HepG2 (cell line): Measurements from ENCODE around the gene CCL1. TPM values are rescaled to one million over a fixed set of nuclear protein-coding genes. Genes with fewer than 3 reads are reported as not detected.

Experiments
- ATAC-seq: fragments of 200-7000 bp; cut with Tn5 transposase; 3 replicates; pipeline ENCODE4 v1.9.1; 2020; ENCODE audit warnings: mild to moderate bottlenecking, moderate library complexity
- BruUV-seq: library from RNA; stranded (reverse); fragments of 400-500 nt; replicated peaks from 2 replicates; lab custom pipeline; 2021; lab: Mats Ljungman, UMichigan
- CTCF ChIA-PET: fragments of 300-600 bp; formaldehyde crosslinking; extraction: SDS; loops from one replicate; lab custom pipeline; 2021; ENCODE audit warnings: low total read pairs, inconsistent platforms, low intra/inter-chr PET ratio; lab: Yijun Ruan, JAX
- POLR2A ChIA-PET: fragments of 350-600 bp; sonication (Branson Sonifier 250); formaldehyde crosslinking; loops from one replicate; lab custom pipeline; 2020; ENCODE audit warnings: antibody characterized with exemption, inconsistent platforms; lab: Yijun Ruan, JAX
- DNase-seq: peaks from one replicate; pipeline ENCODE4 v3.0.0-alpha.2; 2015; ENCODE audit warnings: low spot score
- FAIRE-seq: peaks from 3 replicates; lab custom pipeline; 2011; peaks lifted over from hg19 to GRCh38; lab: Jason Lieb, UNC
- H2AFZ ChIP-seq: one replicate; pipeline ENCODE4 v1.6.1; 2011; ENCODE audit warnings: low read length, inconsistent platforms
- H3K27ac ChIP-seq: fragments of 300-600 bp; 3 replicates; pipeline ENCODE4 v1.8.0; 2011; ENCODE audit warnings: mixed run types, mild to moderate bottlenecking, mixed read lengths, low read length, inconsistent platforms; ENCODE audit not compliant: insufficient read depth; ENCODE audit errors: extremely low read length
- H3K27me3 ChIP-seq, 2 experiments: fragments of 200-600 bp in 1 of 2; 2 replicates in 1 of 2; 3 replicates in 1 of 2; pipeline versions ENCODE4 v1.6.0 to v1.8.0; 2011; ENCODE audit warnings: low read length in 2 of 2, mild to moderate bottlenecking in 2 of 2, moderate library complexity in 2 of 2, inconsistent platforms in 1 of 2; ENCODE audit not compliant: insufficient read depth in 2 of 2, control insufficient read depth in 1 of 2
- H3K36me3 ChIP-seq, 2 experiments: fragments of 200-600 bp in 1 of 2; replicated peaks in 1 of 2; 2 replicates in 1 of 2; 3 replicates in 1 of 2; pipeline versions ENCODE4 v1.5.1 to v1.8.0; 2011; ENCODE audit warnings: low read length in 2 of 2, inconsistent platforms in 1 of 2; ENCODE audit not compliant: insufficient read depth in 2 of 2, control insufficient read depth in 1 of 2
- H3K4me1 ChIP-seq: 2 replicates; pipeline ENCODE4 v1.5.1; 2012; ENCODE audit warnings: low read length, inconsistent platforms; ENCODE audit not compliant: insufficient read depth
- H3K4me2 ChIP-seq: 2 replicates; pipeline ENCODE4 v1.6.0; 2011; ENCODE audit warnings: low read depth, low read length, inconsistent platforms
- H3K4me3 ChIP-seq, 3 experiments: fragments of 200-600 bp in 1 of 3; sonication (generic), shearing (Covaris generic) in 1 of 3; replicated peaks in 1 of 3; 2 replicates each; pipeline ENCODE4 v1.5.1; 2011 to 2016; ENCODE audit warnings: low read length in 3 of 3, inconsistent platforms in 2 of 3, low read depth in 2 of 3, mild to moderate bottlenecking in 2 of 3, control low read depth in 1 of 3, mixed read lengths in 1 of 3; ENCODE audit not compliant: insufficient read depth in 1 of 3
- H3K79me2 ChIP-seq: one replicate; pipeline ENCODE4 v1.6.1; 2011; ENCODE audit warnings: low read length, inconsistent platforms; ENCODE audit not compliant: insufficient read depth
- H3K9ac ChIP-seq: 2 replicates; pipeline ENCODE4 v1.6.0; 2011; ENCODE audit warnings: mild to moderate bottlenecking, low read depth, low read length, inconsistent platforms; ENCODE audit not compliant: insufficient read depth
- H3K9me3 ChIP-seq: 2 replicates; pipeline ENCODE4 v1.5.1; 2012; ENCODE audit warnings: mild to moderate bottlenecking, low read length
- H4K20me1 ChIP-seq: 2 replicates; pipeline ENCODE4 v1.6.0; 2011; ENCODE audit warnings: inconsistent platforms, mild to moderate bottlenecking, low read length, moderate library complexity; ENCODE audit not compliant: insufficient read depth
- FOXO4 ChIP-seq: sonication (generic); formaldehyde crosslinking; conservative IDR thresholded peaks from 2 replicates; pipeline ENCODE4 v1.8.1; 2023; ENCODE audit warnings: missing genetic modification reagents
- MATR3 ChIP-seq: sonication (generic); formaldehyde crosslinking; IDR thresholded peaks from 2 replicates; pipeline ENCODE4 v1.4.0; 2020; ENCODE audit warnings: missing genetic modification reagents
- NPAS2 ChIP-seq: sonication (generic); formaldehyde crosslinking; IDR thresholded peaks from 2 replicates; pipeline ENCODE4 v1.8.0; 2022; ENCODE audit warnings: mild to moderate bottlenecking, missing genetic modification reagents, borderline replicate concordance
- PHF8 ChIP-seq: sonication (generic); formaldehyde crosslinking; IDR thresholded peaks from 2 replicates; pipeline ENCODE4 v1.5.0; 2020; ENCODE audit warnings: missing genetic modification reagents
- RXRA ChIP-seq: sonication (generic); formaldehyde crosslinking; IDR thresholded peaks from 2 replicates; pipeline ENCODE4 v1.5.1; 2020; ENCODE audit warnings: missing genetic modification reagents
- TCF12 ChIP-seq, 2 experiments: fragments of 450-650 bp in 1 of 2; sonication (generic) in 1 of 2; formaldehyde crosslinking in 1 of 2; IDR thresholded peaks; 2 replicates each; pipeline versions ENCODE4 v1.6.1 to v1.8.0; 2017 to 2022; ENCODE audit warnings: antibody characterized with exemption in 1 of 2, mild to moderate bottlenecking in 1 of 2, missing genetic modification reagents in 1 of 2, moderate library complexity in 1 of 2
- ZBTB8A ChIP-seq: sonication (generic); formaldehyde crosslinking; IDR thresholded peaks from 2 replicates; pipeline ENCODE4 v1.4.0; 2020; ENCODE audit warnings: mild to moderate bottlenecking, low read depth, missing genetic modification reagents, borderline replicate concordance
- ZNF510 ChIP-seq: sonication (generic); formaldehyde crosslinking; IDR thresholded peaks from 2 replicates; pipeline ENCODE4 v1.4.0; 2020; ENCODE audit warnings: low read depth, mild to moderate bottlenecking, missing genetic modification reagents
- ZNF703 ChIP-seq: sonication (generic); formaldehyde crosslinking; IDR thresholded peaks from 2 replicates; pipeline ENCODE4 v1.5.1; 2020; ENCODE audit warnings: missing genetic modification reagents, mild to moderate bottlenecking, moderate library complexity, borderline replicate concordance
- ZNF766 ChIP-seq: sonication (generic); formaldehyde crosslinking; IDR thresholded peaks from 2 replicates; pipeline ENCODE4 v1.5.0; 2020; ENCODE audit warnings: missing genetic modification reagents, borderline replicate concordance
- ZNF841 ChIP-seq: sonication (generic); formaldehyde crosslinking; IDR thresholded peaks from 2 replicates; pipeline ENCODE4 v1.8.1; 2023; ENCODE audit warnings: missing genetic modification reagents, borderline replicate concordance
- WGBS: methylation state at CpG from one replicate; pipeline ENCODE4 v1.1.6; 2017; ENCODE audit warnings: low lambda C conversion rate; 5-methylcytosine and 5-hydroxymethylcytosine counted together
- in situ Hi-C: cut with HindIII; loops from 2 replicates; pipeline ENCODE4 v1.10.0; 2017; ENCODE audit warnings: low pct_unique_long_range_greater_than_20kb; ENCODE audit not compliant: extremely low pct_ligation_motif_present
- intact Hi-C: fragments of 100-400 bp; cut with micrococcal nuclease; formaldehyde crosslinking; loops from one replicate; pipeline ENCODE4 v1.10.0; 2022; ENCODE audit not compliant: unreplicated experiment
- polyA plus RNA-seq, 8 experiments: library from polyadenylated mRNA; depleted of rRNA in 3 of 8; stranded (reverse) in 7 of 8; unstranded in 1 of 8; fragments of >200 nt; fragmentation: Illumina TruSeq in 4 of 8; extraction: Trizol in 4 of 8; gene quantifications; 2 replicates each; pipeline versions ENCODE4 v1.2.1 to v1.2.3, GENCODE V29; 2011 to 2016; ENCODE audit warnings: low read depth in 4 of 8, missing spikeins in 1 of 8, mixed read lengths in 1 of 8; ENCODE audit not compliant: insufficient read depth in 1 of 8
- total RNA-seq, 5 experiments: library from RNA; depleted of rRNA; stranded (reverse); fragments of >200 nt; fragmentation: Illumina TruSeq; extraction: Trizol; gene quantifications; 2 replicates each; pipeline ENCODE4 v1.2.3, GENCODE V29; 2016; ENCODE audit warnings: low read depth in 1 of 5
- TF ChIP-seq, protein P1 (sequence below): sonication (generic); formaldehyde crosslinking; IDR thresholded peaks from 2 replicates; pipeline ENCODE4 v1.4.0; 2020; ENCODE audit warnings: missing genetic modification reagents
- TF ChIP-seq, protein P2 (sequence below): sonication (generic); formaldehyde crosslinking; IDR thresholded peaks from 2 replicates; pipeline ENCODE4 v1.5.0; 2020; ENCODE audit warnings: mild to moderate bottlenecking, missing genetic modification reagents
- TF ChIP-seq, protein P3 (sequence below): sonication (generic); formaldehyde crosslinking; IDR thresholded peaks from 2 replicates; pipeline ENCODE4 v1.4.0; 2020; ENCODE audit warnings: mild to moderate bottlenecking, missing genetic modification reagents

The CCL1 gene
- total and polyA plus RNA-seq, 2 of the 13 experiments (the other 11 are each of a cell fraction or from before 2014, with no cell fraction given), result not detected

DNA sequence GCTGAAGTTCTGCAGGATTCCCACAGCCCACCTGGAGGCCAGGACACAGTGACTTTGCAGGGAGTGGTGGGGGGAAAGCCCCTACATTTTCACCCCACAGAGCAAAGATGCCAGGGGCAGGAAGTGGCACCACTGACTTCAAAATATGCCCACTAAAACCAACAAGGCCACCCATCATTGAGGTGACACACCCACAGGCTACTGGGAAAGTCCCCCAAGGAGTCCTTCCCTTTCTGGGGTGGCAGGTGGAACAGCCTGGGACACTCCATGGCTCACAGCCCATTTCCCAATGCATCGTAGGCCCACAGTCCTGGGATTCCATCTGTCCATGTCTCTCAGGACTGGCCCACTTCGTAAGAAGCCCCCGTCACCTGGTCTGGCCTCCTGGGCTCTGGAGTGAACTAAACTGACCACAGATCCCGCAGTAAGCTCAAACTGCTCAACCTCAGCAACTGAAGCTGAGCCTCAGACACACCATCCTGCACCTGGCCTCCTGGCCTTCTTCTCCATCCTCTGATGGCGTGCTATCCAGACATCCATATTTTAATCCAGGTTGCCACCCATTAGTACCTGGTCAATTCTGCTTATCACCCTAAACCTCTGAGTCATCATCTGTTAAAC lies 7.5 kb upstream of the CCL1 start:
- ChIA-PET POLR2A (no interaction called here), CTCF (no interaction called here)
- Histone ChIP-seq H3K79me2 (no peaks in the 10 kb centered on the region), H3K9ac (no peak overlapping the region), H4K20me1 (no peaks in the 10 kb centered on the region), H3K4me1 (0 out of 2 replicates have a peak, but pooled peaks cover 7% of the 10 kb centered on the region), H3K9me3 (no peaks in the 10 kb centered on the region), H3K27me3 (peaks cover 0 to 7% of the 10 kb centered on the region in 2 experiments; a peak in 1 of 5 replicates), H3K36me3 (no peaks in the 10 kb centered on the region), H2AFZ (no peak overlapping the region), H3K4me2 (no peak overlapping the region), H3K4me3 (no peak overlapping the region), H3K27ac (no peak overlapping the region)
- no peak for ATAC-seq
- WGBS, result 20% methylated on average over 1 of the region's 5 CpGs
- intact Hi-C loops (no loop called here), in situ Hi-C loops (no loop called here)
- BruUV-seq, result no TSS peak
- DNase-seq, result no peak
- TF ChIP-seq RXRA, result no peak
- no peak for TF ChIP-seq PHF8 (CRISPR knock-in tag)
- TF ChIP-seq FOXO4 (CRISPR knock-in tag), result no peak
- no peak for TF ChIP-seq NPAS2 (CRISPR knock-in tag)
- no peak for TF ChIP-seq ZNF766 (CRISPR knock-in tag)
- TF ChIP-seq ZNF703 (CRISPR knock-in tag), result no peak
- TF ChIP-seq ZNF841 (CRISPR knock-in tag), result no peak
- TF ChIP-seq ZNF510 (CRISPR knock-in tag), result no peak
- TF ChIP-seq TCF12 (IDR thresholded peaks at IDR 0.05), result no peak
- no peak for TF ChIP-seq TCF12 (CRISPR knock-in tag; IDR thresholded peaks at IDR 0.05)
- TF ChIP-seq MATR3 (CRISPR knock-in tag), result no peak
- TF ChIP-seq ZBTB8A (CRISPR knock-in tag), result no peak
- TF ChIP-seq, protein P1, sequence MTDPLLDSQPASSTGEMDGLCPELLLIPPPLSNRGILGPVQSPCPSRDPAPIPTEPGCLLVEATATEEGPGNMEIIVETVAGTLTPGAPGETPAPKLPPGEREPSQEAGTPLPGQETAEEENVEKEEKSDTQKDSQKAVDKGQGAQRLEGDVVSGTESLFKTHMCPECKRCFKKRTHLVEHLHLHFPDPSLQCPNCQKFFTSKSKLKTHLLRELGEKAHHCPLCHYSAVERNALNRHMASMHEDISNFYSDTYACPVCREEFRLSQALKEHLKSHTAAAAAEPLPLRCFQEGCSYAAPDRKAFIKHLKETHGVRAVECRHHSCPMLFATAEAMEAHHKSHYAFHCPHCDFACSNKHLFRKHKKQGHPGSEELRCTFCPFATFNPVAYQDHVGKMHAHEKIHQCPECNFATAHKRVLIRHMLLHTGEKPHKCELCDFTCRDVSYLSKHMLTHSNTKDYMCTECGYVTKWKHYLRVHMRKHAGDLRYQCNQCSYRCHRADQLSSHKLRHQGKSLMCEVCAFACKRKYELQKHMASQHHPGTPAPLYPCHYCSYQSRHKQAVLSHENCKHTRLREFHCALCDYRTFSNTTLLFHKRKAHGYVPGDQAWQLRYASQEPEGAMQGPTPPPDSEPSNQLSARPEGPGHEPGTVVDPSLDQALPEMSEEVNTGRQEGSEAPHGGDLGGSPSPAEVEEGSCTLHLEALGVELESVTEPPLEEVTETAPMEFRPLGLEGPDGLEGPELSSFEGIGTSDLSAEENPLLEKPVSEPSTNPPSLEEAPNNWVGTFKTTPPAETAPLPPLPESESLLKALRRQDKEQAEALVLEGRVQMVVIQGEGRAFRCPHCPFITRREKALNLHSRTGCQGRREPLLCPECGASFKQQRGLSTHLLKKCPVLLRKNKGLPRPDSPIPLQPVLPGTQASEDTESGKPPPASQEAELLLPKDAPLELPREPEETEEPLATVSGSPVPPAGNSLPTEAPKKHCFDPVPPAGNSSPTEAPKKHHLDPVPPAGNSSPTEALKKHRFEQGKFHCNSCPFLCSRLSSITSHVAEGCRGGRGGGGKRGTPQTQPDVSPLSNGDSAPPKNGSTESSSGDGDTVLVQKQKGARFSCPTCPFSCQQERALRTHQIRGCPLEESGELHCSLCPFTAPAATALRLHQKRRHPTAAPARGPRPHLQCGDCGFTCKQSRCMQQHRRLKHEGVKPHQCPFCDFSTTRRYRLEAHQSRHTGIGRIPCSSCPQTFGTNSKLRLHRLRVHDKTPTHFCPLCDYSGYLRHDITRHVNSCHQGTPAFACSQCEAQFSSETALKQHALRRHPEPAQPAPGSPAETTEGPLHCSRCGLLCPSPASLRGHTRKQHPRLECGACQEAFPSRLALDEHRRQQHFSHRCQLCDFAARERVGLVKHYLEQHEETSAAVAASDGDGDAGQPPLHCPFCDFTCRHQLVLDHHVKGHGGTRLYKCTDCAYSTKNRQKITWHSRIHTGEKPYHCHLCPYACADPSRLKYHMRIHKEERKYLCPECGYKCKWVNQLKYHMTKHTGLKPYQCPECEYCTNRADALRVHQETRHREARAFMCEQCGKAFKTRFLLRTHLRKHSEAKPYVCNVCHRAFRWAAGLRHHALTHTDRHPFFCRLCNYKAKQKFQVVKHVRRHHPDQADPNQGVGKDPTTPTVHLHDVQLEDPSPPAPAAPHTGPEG, result no peak
- TF ChIP-seq, protein P2, sequence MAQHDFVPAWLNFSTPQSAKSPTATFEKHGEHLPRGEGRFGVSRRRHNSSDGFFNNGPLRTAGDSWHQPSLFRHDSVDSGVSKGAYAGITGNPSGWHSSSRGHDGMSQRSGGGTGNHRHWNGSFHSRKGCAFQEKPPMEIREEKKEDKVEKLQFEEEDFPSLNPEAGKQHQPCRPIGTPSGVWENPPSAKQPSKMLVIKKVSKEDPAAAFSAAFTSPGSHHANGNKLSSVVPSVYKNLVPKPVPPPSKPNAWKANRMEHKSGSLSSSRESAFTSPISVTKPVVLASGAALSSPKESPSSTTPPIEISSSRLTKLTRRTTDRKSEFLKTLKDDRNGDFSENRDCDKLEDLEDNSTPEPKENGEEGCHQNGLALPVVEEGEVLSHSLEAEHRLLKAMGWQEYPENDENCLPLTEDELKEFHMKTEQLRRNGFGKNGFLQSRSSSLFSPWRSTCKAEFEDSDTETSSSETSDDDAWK, result no peak
- TF ChIP-seq, protein P3, sequence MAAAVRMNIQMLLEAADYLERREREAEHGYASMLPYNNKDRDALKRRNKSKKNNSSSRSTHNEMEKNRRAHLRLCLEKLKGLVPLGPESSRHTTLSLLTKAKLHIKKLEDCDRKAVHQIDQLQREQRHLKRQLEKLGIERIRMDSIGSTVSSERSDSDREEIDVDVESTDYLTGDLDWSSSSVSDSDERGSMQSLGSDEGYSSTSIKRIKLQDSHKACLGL (CRISPR knock-in tag), result no peak
- FAIRE-seq, result no peak
